ENCODE measurements around the gene CLMN. TPM values are rescaled to one million over a fixed set of nuclear protein-coding genes. Genes with fewer than 3 reads are reported as not detected.

Gene CLMN
- total and polyA plus RNA-seq, 2 of the 8 experiments (the other 6 are each of a cell fraction or from before 2014, with no cell fraction given) = 1.6 to 8.2 TPM

GRCh38 chr14:95197551-95197950 is 122.2 kb downstream of the CLMN start (continued):
- TF ChIP-seq, protein P1, sequence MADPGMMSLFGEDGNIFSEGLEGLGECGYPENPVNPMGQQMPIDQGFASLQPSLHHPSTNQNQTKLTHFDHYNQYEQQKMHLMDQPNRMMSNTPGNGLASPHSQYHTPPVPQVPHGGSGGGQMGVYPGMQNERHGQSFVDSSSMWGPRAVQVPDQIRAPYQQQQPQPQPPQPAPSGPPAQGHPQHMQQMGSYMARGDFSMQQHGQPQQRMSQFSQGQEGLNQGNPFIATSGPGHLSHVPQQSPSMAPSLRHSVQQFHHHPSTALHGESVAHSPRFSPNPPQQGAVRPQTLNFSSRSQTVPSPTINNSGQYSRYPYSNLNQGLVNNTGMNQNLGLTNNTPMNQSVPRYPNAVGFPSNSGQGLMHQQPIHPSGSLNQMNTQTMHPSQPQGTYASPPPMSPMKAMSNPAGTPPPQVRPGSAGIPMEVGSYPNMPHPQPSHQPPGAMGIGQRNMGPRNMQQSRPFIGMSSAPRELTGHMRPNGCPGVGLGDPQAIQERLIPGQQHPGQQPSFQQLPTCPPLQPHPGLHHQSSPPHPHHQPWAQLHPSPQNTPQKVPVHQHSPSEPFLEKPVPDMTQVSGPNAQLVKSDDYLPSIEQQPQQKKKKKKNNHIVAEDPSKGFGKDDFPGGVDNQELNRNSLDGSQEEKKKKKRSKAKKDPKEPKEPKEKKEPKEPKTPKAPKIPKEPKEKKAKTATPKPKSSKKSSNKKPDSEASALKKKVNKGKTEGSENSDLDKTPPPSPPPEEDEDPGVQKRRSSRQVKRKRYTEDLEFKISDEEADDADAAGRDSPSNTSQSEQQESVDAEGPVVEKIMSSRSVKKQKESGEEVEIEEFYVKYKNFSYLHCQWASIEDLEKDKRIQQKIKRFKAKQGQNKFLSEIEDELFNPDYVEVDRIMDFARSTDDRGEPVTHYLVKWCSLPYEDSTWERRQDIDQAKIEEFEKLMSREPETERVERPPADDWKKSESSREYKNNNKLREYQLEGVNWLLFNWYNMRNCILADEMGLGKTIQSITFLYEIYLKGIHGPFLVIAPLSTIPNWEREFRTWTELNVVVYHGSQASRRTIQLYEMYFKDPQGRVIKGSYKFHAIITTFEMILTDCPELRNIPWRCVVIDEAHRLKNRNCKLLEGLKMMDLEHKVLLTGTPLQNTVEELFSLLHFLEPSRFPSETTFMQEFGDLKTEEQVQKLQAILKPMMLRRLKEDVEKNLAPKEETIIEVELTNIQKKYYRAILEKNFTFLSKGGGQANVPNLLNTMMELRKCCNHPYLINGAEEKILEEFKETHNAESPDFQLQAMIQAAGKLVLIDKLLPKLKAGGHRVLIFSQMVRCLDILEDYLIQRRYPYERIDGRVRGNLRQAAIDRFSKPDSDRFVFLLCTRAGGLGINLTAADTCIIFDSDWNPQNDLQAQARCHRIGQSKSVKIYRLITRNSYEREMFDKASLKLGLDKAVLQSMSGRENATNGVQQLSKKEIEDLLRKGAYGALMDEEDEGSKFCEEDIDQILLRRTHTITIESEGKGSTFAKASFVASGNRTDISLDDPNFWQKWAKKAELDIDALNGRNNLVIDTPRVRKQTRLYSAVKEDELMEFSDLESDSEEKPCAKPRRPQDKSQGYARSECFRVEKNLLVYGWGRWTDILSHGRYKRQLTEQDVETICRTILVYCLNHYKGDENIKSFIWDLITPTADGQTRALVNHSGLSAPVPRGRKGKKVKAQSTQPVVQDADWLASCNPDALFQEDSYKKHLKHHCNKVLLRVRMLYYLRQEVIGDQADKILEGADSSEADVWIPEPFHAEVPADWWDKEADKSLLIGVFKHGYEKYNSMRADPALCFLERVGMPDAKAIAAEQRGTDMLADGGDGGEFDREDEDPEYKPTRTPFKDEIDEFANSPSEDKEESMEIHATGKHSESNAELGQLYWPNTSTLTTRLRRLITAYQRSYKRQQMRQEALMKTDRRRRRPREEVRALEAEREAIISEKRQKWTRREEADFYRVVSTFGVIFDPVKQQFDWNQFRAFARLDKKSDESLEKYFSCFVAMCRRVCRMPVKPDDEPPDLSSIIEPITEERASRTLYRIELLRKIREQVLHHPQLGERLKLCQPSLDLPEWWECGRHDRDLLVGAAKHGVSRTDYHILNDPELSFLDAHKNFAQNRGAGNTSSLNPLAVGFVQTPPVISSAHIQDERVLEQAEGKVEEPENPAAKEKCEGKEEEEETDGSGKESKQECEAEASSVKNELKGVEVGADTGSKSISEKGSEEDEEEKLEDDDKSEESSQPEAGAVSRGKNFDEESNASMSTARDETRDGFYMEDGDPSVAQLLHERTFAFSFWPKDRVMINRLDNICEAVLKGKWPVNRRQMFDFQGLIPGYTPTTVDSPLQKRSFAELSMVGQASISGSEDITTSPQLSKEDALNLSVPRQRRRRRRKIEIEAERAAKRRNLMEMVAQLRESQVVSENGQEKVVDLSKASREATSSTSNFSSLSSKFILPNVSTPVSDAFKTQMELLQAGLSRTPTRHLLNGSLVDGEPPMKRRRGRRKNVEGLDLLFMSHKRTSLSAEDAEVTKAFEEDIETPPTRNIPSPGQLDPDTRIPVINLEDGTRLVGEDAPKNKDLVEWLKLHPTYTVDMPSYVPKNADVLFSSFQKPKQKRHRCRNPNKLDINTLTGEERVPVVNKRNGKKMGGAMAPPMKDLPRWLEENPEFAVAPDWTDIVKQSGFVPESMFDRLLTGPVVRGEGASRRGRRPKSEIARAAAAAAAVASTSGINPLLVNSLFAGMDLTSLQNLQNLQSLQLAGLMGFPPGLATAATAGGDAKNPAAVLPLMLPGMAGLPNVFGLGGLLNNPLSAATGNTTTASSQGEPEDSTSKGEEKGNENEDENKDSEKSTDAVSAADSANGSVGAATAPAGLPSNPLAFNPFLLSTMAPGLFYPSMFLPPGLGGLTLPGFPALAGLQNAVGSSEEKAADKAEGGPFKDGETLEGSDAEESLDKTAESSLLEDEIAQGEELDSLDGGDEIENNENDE (IDR thresholded peaks at IDR 0.05; ENCODE audit: insufficient replicate concordance, low read length) = no peak
- TF ChIP-seq RFX5 (IDR thresholded peaks at IDR 0.05; ENCODE audit: borderline replicate concordance, low read depth, low read length) = no peak
- TF ChIP-seq SP2 (IDR thresholded peaks at IDR 0.05; ENCODE audit: low read length) = no peak
- no peak for TF ChIP-seq ZNF274 (IDR thresholded peaks at IDR 0.05; ENCODE audit: borderline replicate concordance, extremely low read depth, low read length)
- TF ChIP-seq TAF7 (optimal IDR thresholded peaks at IDR 0.05; ENCODE audit: borderline replicate concordance, low read depth, low read length) = no peak
- TF ChIP-seq SUZ12 (IDR thresholded peaks at IDR 0.05; ENCODE audit: low read length) = no peak
- TF ChIP-seq, protein P2, sequence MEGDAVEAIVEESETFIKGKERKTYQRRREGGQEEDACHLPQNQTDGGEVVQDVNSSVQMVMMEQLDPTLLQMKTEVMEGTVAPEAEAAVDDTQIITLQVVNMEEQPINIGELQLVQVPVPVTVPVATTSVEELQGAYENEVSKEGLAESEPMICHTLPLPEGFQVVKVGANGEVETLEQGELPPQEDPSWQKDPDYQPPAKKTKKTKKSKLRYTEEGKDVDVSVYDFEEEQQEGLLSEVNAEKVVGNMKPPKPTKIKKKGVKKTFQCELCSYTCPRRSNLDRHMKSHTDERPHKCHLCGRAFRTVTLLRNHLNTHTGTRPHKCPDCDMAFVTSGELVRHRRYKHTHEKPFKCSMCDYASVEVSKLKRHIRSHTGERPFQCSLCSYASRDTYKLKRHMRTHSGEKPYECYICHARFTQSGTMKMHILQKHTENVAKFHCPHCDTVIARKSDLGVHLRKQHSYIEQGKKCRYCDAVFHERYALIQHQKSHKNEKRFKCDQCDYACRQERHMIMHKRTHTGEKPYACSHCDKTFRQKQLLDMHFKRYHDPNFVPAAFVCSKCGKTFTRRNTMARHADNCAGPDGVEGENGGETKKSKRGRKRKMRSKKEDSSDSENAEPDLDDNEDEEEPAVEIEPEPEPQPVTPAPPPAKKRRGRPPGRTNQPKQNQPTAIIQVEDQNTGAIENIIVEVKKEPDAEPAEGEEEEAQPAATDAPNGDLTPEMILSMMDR (IDR thresholded peaks at IDR 0.05; ENCODE audit: control extremely low read depth in 1 of 3, insufficient read depth in 1 of 3, low read depth in 1 of 3, low read length in 3 of 3) = no peak
- TF ChIP-seq RNF2 (IDR thresholded peaks at IDR 0.05; ENCODE audit: borderline replicate concordance, low read depth, low read length, missing control alignments, poor library complexity, severe bottlenecking) = no peak

All from H1 (cell line).